Natural killer cell (primary cell): Measurements from ENCODE around the gene ACAP3. TPM values are rescaled to one million over a fixed set of nuclear protein-coding genes. Genes with fewer than 3 reads are reported as not detected.

Experiments
- ATAC-seq, 3 donors: fragments of 150-1000 bp in 2 of 3; fragments of 200-7000 bp in 1 of 3; cut with Tn5 transposase; 1 replicate in 1 of 3; 2 replicates in 2 of 3; pipeline ENCODE4 v1.10.0; 2021; ENCODE audit warnings: mild to moderate bottlenecking in 2 of 3, moderate library complexity in 2 of 3
- DNase-seq, 2 donors: peaks; one replicate each; pipeline versions ENCODE4 v3.0.0 to v3.0.0-alpha.2; 2013 to 2021; ENCODE audit warnings: mixed read lengths in 1 of 2
- H3K27ac ChIP-seq: one replicate; pipeline ENCODE4 v1.5.1; 2013; ENCODE audit warnings: mild to moderate bottlenecking, low read length
- H3K27me3 ChIP-seq: one replicate; pipeline ENCODE4 v1.6.1; 2013; ENCODE audit warnings: low read length; ENCODE audit not compliant: control insufficient read depth, insufficient read depth
- H3K36me3 ChIP-seq: one replicate; pipeline ENCODE4 v1.6.1; 2013; ENCODE audit warnings: low read length; ENCODE audit not compliant: control insufficient read depth, insufficient read depth
- H3K4me1 ChIP-seq: one replicate; pipeline ENCODE4 v1.6.1; 2013; ENCODE audit warnings: low read length; ENCODE audit not compliant: control insufficient read depth, insufficient read depth
- H3K4me3 ChIP-seq: one replicate; pipeline ENCODE4 v1.5.1; 2013; ENCODE audit warnings: low read length
- H3K9me3 ChIP-seq: one replicate; pipeline ENCODE4 v1.6.1; 2013; ENCODE audit warnings: low read length; ENCODE audit not compliant: control insufficient read depth, insufficient read depth
- H3K27ac Mint-ChIP-seq, 2 donors: one replicate each; pipeline ENCODE4 v1.8.0; 2022; ENCODE audit warnings: mild to moderate bottlenecking in 2 of 2, mixed read lengths in 2 of 2, moderate library complexity in 1 of 2
- H3K27me3 Mint-ChIP-seq, 2 donors: one replicate each; pipeline ENCODE4 v1.8.0; 2022; ENCODE audit warnings: low read depth in 2 of 2, mixed read lengths in 2 of 2
- H3K36me3 Mint-ChIP-seq: one replicate; pipeline ENCODE4 v1.8.0; 2022; ENCODE audit warnings: mixed read lengths
- H3K4me1 Mint-ChIP-seq, 2 donors: one replicate each; pipeline ENCODE4 v1.8.0; 2022; ENCODE audit warnings: mixed read lengths in 2 of 2
- H3K4me3 Mint-ChIP-seq: one replicate; pipeline ENCODE4 v1.8.0; 2022; ENCODE audit warnings: mild to moderate bottlenecking, moderate library complexity, mixed read lengths
- H3K9me3 Mint-ChIP-seq, 2 donors: one replicate each; pipeline ENCODE4 v1.8.0; 2022; ENCODE audit warnings: mixed read lengths in 2 of 2
- CTCF ChIP-seq: fragments of 200-600 bp; IDR thresholded peaks from one replicate; pipeline ENCODE4 v1.8.0; 2022; ENCODE audit warnings: antibody characterized with exemption
- WGBS: methylation state at CpG from one replicate; pipeline ENCODE4 v1.1.7; 2013; ENCODE audit warnings: missing lambda C conversion rate; ENCODE audit not compliant: insufficient coverage; 5-methylcytosine and 5-hydroxymethylcytosine counted together
- intact Hi-C: fragments of 100-400 bp; cut with micrococcal nuclease; formaldehyde crosslinking; loops from one replicate; pipeline ENCODE4 v1.14.2; 2022
- total RNA-seq, 4 donors: library from RNA; stranded (reverse); fragments of 120-200 nt in 1 of 4; gene quantifications; one replicate each; pipeline versions ENCODE4 v1.2.3 to v1.2.4, GENCODE V29; 2013 to 2022

The ACAP3 gene
- total RNA-seq, 3 donors from 2014 or later (not counting 1 experiment from before 2014, with no cell fraction given) = 56.1 to 59.7 (median 59.0) TPM

DNA sequence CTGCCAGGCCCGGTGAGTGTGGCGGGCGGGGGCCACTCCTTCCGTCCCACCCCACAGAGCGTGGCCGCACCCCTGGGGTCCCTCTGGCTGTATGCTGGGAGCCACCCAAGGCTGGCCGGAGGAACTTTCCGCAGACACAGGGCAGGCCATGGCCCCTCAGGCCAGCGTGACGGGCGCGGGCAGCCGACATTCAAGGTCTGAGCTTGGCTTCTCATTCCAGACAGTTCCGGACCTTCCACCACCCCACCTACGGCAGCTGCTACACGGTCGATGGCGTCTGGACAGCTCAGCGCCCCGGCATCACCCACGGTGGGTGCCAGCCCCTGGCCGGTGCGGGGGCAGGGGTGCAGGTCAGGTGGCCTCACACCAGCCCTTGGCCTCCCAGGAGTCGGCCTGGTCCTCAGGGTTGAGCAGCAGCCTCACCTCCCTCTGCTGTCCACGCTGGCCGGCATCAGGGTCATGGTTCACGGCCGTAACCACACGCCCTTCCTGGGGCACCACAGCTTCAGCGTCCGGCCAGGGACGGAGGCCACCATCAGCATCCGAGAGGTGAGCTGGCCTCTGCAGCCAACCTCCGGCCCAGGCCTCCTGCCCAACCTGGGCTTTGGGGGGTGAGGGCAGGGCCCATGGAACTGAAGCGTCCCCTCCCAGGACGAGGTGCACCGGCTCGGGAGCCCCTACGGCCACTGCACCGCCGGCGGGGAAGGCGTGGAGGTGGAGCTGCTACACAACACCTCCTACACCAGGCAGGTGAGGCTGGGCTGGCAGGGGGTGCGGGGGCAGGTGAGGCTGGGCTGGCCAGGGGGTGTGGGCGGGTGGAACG lies 20.2 kb downstream of the ACAP3 start:
- Mint-ChIP-seq H3K9me3 (no peaks in the 10 kb centered on the region), H3K4me3 (no peak overlapping the region), H3K4me1 (peaks cover 0 to 5% of the 10 kb centered on the region in 2 donors), H3K27ac (no peak overlapping the region), H3K36me3 (no peaks in the 10 kb centered on the region), H3K27me3 (peaks cover 0 to 3% of the 10 kb centered on the region in 2 donors)
- Histone ChIP-seq H3K4me1 (peaks cover 3% of the 10 kb centered on the region), H3K27ac (no peak overlapping the region), H3K36me3 (no peaks in the 10 kb centered on the region), H3K4me3 (no peak overlapping the region), H3K27me3 (no peaks in the 10 kb centered on the region), H3K9me3 (no peaks in the 10 kb centered on the region)
- intact Hi-C loops = no loop called here
- ATAC-seq = no peak
- no peak for DNase-seq
- 93% methylated on average over 45 of the region's 46 CpGs for WGBS
- no peak for TF ChIP-seq CTCF

DNA sequence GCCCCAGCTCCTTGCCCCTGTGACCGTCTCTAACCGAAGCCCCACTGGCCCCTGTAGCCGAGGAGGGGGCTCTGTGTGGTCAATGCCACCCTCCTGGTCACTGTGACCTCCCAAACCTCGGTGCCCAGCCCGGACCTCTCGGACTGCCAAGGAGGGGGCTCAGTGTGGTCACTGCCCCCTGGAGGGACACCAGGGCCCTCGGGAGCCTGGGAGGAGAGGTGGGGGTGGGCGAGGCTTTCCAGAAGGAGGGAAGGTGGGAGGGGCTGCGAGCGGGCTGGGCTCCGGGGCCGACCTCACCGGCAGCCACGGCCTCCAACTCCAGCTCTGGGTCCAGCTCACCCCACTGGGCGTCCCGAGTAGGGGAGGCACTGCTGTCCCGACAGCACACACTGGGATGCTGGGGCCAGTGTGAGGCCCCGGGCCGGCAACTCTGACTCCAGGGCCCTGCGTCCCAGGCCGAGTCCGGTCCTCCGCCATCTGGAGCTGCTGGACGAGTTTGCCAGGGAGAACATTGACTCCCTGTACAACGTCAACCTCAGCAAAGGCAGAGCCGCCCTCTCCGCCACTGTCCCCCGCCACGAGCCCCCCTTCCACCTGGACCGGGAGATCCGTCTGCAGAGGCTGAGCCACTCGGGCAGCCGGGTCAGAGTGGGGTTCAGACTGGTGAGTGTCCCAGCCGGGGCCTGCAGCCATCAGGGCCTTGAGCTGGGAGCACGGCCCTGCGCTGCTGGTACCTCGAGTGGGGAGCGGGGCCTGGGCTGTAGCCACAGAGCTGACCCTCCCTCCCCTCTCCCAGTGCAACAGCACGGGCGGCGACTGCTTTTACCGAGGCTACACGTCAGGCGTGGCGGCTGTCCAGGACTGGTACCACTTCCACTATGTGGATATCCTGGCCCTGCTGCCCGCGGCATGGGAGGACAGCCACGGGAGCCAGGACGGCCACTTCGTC lies 21.1 kb downstream of the ACAP3 start:
- Histone ChIP-seq H3K27me3 (no peaks in the 10 kb centered on the region), H3K4me1 (peaks cover 3% of the 10 kb centered on the region), H3K9me3 (no peaks in the 10 kb centered on the region), H3K4me3 (no peak overlapping the region), H3K27ac (no peak overlapping the region), H3K36me3 (no peaks in the 10 kb centered on the region)
- H3K27me3 Mint-ChIP-seq = peaks cover 0 to 3% of the 10 kb centered on the region in 2 donors
- no peak overlapping the region for H3K27ac Mint-ChIP-seq
- ATAC-seq (no peak), DNase-seq (no peak)
- intact Hi-C loops = no loop called here
- no peak for TF ChIP-seq CTCF
- peaks cover 0 to 5% of the 10 kb centered on the region in 2 donors for H3K4me1 Mint-ChIP-seq
- H3K9me3 Mint-ChIP-seq = no peaks in the 10 kb centered on the region
- 74% methylated on average over 49 of the region's 50 CpGs for WGBS
- no peak overlapping the region for H3K4me3 Mint-ChIP-seq
- no peaks in the 10 kb centered on the region for H3K36me3 Mint-ChIP-seq

DNA sequence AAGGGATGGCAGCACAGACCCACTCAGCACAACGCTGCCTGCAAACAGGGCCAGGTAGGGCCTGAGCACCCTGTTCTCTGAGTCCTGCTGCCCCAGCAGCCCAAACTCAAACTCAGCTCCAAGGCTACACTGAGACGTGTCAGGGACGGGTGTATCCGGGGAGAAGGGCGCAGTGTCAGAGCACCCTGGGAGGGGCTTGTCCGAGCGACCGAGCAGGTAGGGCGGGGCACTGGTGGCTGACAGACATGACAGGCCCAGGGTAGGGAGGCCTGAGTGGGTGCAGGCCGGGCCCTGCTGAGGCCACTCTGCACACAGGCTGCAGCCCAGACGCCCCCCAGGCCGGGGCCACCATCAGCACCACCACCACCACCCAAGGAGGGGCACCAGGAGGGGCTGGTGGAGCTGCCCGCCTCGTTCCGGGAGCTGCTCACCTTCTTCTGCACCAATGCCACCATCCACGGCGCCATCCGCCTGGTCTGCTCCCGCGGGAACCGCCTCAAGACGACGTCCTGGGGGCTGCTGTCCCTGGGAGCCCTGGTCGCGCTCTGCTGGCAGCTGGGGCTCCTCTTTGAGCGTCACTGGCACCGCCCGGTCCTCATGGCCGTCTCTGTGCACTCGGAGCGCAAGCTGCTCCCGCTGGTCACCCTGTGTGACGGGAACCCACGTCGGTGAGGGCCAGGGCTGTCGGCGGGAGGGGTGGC lies 22.0 kb downstream of the ACAP3 start:
- intact Hi-C loops = no loop called here
- H3K27ac ChIP-seq = no peak overlapping the region
- H3K27ac Mint-ChIP-seq = no peak overlapping the region
- TF ChIP-seq CTCF = no peak
- H3K4me3 ChIP-seq = no peak overlapping the region
- ATAC-seq (no peak), DNase-seq (no peak)
- WGBS = 78% methylated on average over 36 of the region's 37 CpGs
- no peaks in the 10 kb centered on the region for H3K36me3 Mint-ChIP-seq
- peaks cover 0 to 3% of the 10 kb centered on the region in 2 donors for H3K27me3 Mint-ChIP-seq
- no peaks in the 10 kb centered on the region for H3K9me3 ChIP-seq
- H3K4me1 Mint-ChIP-seq = peaks cover 0 to 5% of the 10 kb centered on the region in 2 donors
- H3K4me3 Mint-ChIP-seq = no peak overlapping the region
- no peaks in the 10 kb centered on the region for H3K9me3 Mint-ChIP-seq
- peaks cover 3% of the 10 kb centered on the region for H3K4me1 ChIP-seq
- no peaks in the 10 kb centered on the region for H3K27me3 ChIP-seq
- H3K36me3 ChIP-seq = no peaks in the 10 kb centered on the region
